Astrocyte (in vitro differentiated cells and primary cell): ENCODE data around the gene TAF11.
"Not testable (repeated sequence)": the region's sequence is repeated elsewhere in the genome, so short reads cannot be mapped to it uniquely, and the experiment has no call there.

Source experiments
- CTCF ChIP-seq: IDR thresholded peaks from 2 replicates; pipeline ENCODE4 v1.5.1; 2011; ENCODE audit warnings: low read depth, mild to moderate bottlenecking, inconsistent platforms, low read length, moderate library complexity; ENCODE audit not compliant: insufficient read depth
- EZH2 ChIP-seq: IDR thresholded peaks from 2 replicates; pipeline ENCODE4 v1.6.1; 2012; ENCODE audit warnings: mild to moderate bottlenecking, low read length, inconsistent platforms; ENCODE audit not compliant: insufficient read depth

- TF ChIP-seq CTCF, EZH2: not testable (repeated sequence)
Observed at GRCh38 chr6:34932202-34932601, 44.4 kb upstream of the TAF11 start.
